Retina (tissue), 1 donor: ENCODE data around the gene DHRS12.

ENCODE experiments used
- DNase-seq: peaks from one replicate; pipeline ENCODE4 v3.0.0-alpha.2; 2016

DHRS12 gene

DNA sequence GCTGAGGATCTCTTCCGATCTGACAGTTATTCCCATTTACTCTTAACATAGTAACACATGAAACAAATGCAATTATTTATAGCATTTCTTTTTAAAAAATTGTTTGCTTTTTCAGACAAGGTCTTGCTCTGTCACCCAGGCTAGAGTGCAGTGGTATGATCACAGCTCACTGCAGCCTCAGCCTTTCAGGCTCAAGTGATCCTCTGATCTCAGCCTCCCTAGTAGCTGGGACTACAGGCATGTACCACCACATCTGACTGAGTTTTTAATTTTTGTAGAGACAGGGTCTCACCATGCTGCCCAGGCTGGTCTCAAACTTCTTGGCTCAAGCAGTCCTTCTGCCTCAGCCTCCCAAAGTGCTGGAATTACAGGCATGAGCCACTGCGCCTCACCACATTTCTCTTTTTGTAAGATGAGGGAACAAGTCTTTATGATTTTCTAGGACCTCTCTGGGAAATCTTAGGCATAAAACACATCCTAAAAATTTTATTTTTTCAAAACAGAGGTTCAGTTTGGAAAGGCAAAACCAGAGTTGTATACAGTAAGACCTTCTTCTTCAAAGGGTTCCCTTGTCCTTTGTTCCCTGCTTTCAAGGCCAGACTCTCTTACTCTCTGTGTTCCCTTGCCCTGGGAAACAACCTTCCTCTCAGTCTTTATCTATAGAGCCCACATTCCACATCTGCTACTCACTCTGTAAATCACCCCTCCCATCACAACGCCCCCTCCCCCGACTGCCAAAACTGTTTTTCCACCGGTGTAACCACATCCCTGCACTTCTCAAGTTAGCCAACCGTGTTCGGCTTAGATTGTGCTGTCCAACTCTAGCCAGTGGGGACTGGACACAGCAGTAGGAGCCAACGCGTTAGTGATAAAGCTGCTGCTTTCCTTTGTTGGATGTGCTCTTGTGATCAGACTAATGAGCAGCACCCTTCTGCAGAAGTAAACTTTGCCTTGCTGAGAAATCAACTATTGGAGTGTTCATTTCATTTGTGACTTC is 56.2 kb downstream of the DHRS12 start:
- no peak for DNase-seq

DNA sequence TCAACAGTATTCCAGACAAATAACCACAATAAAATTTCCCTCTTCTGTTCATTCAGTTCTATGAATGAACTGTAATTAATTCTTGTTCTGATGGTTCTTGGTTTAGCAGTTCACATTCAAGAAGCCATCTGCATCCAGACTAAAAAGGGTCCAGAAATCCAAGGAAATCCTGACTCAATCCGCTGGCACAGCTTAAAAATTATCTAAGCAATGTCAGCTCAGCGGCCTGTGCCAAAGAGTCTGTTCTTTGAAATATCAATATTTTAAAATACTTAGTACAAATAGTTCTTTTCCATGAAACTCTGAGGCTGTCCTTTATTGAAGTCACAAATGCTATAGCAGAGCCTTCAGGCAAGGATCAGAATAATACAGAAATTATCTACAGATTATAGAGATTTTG is 57.2 kb downstream of the DHRS12 start:
- no peak for DNase-seq

DNA sequence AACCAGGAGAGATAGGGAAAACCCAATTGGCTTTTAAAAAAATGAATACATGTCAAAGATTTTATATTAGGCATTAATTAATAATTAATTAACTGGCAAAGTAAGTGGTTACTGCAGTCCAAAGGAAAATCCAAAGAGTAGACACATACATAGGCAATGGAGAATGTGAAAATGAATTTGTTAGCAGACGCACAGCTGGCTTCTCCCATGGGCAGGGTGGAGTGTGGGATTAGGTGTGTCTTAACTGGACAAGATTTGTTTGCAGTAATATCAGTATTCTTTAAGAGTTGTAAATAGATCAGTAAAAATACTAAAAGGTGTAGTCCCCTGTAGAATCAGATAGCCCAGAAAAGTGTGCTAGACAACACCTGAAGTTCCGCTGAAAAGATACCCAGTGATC is 58.7 kb downstream of the DHRS12 start:
- no peak for DNase-seq

DNA sequence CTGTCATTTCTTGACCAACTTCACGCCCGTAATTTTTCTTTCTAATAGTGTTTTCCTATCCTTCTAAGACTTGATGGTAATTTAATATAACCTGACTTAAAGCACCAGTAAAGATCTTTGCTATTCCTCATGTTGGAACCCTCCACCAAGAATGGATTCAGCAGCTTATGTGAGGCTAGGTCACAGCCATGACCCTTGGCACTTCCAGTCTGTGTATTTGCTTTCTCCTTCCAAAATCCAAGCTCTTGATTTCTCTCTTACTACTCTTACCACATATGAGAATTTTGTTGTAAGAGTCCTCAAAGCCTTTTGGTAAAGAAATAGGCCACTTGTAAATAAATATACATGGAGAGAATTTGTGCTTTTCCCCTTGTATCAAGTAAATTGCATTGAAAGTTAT is 61.4 kb downstream of the DHRS12 start:
- no peak for DNase-seq

DNA sequence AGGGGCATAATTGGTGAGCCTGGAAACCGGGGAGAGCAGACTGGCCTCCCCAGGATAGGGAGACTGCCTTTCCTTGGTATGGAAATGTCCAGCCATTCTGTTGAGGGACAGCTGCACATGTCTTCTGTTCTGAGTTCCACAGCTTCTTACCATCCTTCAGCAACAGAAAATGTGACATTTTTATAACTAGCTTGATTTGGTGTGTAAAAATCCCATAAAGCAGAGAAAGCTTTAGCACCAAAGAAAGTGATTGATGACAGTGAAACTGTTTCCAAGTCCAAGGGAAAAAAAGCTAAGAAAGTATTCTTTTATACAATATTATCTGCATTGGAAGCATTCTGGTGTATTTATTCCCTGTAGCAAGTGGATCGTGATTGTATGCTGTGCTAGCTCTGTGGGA is 61.9 kb downstream of the DHRS12 start:
- DNase-seq = no peak

- DNase-seq = no peak
Observed at GRCh38 chr13:51740698-51741097, 63.3 kb downstream of the DHRS12 start.

- DNase-seq = no peak
Observed at GRCh38 chr13:51739027-51739764, 64.8 kb downstream of the DHRS12 start.

- DNase-seq = no peak
Observed at GRCh38 chr13:51738226-51738905, 65.6 kb downstream of the DHRS12 start.

DNA sequence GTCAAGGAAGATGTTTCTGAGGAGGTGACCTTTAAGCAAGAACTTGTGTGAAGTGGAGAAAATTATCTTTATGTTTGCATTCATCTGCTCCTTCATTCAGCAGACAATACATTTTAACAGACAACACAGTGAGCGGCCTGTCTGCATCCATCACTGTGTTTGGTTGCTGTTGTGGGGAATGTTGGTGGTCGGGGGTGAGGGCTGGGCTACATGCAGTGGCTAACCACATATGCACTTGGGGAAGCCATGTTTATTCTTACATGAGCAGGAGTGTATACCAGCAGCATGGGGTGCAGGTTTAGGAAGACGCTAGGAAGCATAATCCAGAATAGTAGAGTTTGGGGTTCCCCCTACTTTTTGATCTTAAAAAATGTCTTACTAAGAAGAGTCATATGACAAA is 66.4 kb downstream of the DHRS12 start:
- no peak for DNase-seq

- DNase-seq = no peak
Observed at GRCh38 chr13:51734786-51735185, 69.2 kb downstream of the DHRS12 start.

GRCh38 chr13:51733374-51734298 is 70.3 kb downstream of the DHRS12 start:
- DNase-seq = no peak

DNA sequence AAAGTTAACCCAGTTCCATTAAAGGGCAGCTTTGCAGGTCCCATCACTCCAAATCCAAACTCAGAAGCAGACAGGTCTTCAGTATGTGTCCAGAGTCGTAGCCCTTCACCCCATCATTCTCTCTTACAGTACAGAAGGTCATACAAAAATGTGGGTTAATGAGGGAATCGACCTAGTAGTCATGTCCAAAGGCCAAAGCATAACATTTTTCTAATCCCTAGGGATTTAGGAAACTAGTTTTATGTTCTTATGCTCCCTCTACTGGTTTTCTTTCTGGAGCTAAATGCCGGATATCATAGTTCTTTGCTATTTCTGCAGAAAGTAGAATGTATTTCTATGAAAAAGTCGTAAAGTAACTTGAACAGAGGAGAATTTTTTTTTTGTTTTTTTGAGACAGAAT is 72.2 kb downstream of the DHRS12 start:
- DNase-seq = no peak

DNA sequence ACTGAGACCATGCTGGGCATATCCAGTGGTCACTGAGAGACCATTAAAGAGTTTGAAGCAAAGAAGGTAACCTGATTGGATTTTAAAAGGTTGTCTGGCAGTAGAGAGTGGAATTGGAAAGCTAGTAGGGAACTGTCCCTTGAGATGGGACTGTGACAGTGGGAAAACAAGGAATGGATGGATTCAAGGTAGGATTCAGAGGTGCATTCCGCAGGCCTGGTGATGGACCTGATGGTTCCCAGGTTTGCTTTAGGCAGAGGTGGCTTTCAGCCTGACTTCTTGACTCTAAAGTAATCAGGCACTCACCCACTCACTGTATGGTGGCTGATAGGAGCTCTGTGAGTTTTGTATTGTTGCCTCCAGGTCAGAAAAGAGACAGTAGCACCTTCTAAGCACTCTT is 73.0 kb downstream of the DHRS12 start:
- no peak for DNase-seq

GRCh38 chr13:51729866-51730553 is 74.0 kb downstream of the DHRS12 start:
- DNase-seq = no peak

- no peak for DNase-seq
Observed at GRCh38 chr13:51728972-51729371, 75.0 kb downstream of the DHRS12 start.

- DNase-seq = no peak
Observed at GRCh38 chr13:51728275-51728673, 75.7 kb downstream of the DHRS12 start.

DNA sequence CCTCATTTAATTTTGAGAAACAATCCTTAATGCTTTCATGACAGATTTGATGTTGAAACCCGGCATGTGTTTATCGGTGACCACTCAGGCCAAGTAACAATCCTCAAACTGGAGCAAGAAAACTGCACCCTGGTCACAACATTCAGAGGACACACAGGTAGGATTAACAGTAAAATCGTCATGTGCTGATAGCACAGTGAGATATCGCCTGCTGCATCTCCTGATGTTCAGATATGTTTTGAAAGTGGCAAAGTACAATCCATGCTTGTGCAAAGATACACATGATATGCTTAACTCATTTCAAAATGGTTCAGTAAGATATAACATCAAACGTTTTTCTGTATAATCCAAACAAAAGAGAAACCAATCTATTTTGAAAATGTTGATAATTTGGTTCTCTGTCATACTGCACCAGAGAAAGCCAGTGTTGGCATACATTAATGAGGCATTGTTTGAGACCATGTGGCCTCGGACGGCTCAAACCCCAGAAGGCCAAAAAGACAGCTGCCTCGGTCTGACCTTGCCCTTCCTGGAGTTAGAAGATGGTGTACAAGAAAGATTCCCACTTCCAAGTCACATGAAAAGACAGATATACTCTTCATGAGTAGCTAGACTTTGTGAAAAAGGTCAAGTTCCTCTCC is 76.2 kb downstream of the DHRS12 start:
- DNase-seq = no peak

- DNase-seq = no peak
Observed at GRCh38 chr13:51726446-51727193, 77.3 kb downstream of the DHRS12 start.

GRCh38 chr13:51724721-51725120 is 79.2 kb downstream of the DHRS12 start:
- DNase-seq = no peak

GRCh38 chr13:51723529-51723928 is 80.4 kb downstream of the DHRS12 start:
- DNase-seq = no peak
